Right atrium auricular region (tissue), 2 donors: ENCODE measurements around the gene MTMR11. TPM values are rescaled to one million over a fixed set of nuclear protein-coding genes. Genes with fewer than 3 reads are reported as not detected.

Experiments used
- DNase-seq: peaks from one replicate; pipeline ENCODE4 v3.0.0-alpha.2; 2019; ENCODE audit warnings: low spot score
- H3K27ac ChIP-seq, 2 donors: fragments of 200-600 bp; sonication (generic); 1 replicate in 1 of 2; 2 replicates in 1 of 2; pipeline ENCODE4 v1.5.1; 2016 to 2019
- H3K27me3 ChIP-seq, 2 donors: fragments of 200-600 bp; sonication (generic); one replicate each; pipeline versions ENCODE4 v1.5.1 to v1.6.0; 2017 to 2019
- H3K36me3 ChIP-seq: fragments of 200-600 bp; sonication (generic); one replicate; pipeline ENCODE4 v1.5.1; 2016
- H3K4me1 ChIP-seq, 2 donors: fragments of 200-600 bp; sonication (generic); one replicate each; pipeline versions ENCODE4 v1.5.1 to v1.6.0; 2017 to 2019
- H3K4me3 ChIP-seq, 2 donors: fragments of 200-600 bp; sonication (generic); 1 replicate in 1 of 2; 2 replicates in 1 of 2; pipeline ENCODE4 v1.5.1; 2017 to 2019; ENCODE audit warnings: mild to moderate bottlenecking in 1 of 2, moderate library complexity in 1 of 2
- H3K9me3 ChIP-seq, 2 donors: fragments of 200-600 bp; sonication (generic); one replicate each; pipeline ENCODE4 v1.5.1; 2019
- CTCF ChIP-seq, 2 donors: fragments of 200-600 bp; sonication (generic); IDR thresholded peaks; one replicate each; pipeline ENCODE4 v1.5.1; 2019; ENCODE audit warnings: antibody characterized with exemption in 2 of 2
- total RNA-seq, 2 donors: library from RNA; depleted of rRNA; stranded (reverse); fragments of >200 nt; gene quantifications; one replicate each; pipeline ENCODE4 v1.1.0, GENCODE V29; 2016

Gene MTMR11
- total RNA-seq, 2 donors from 2014 or later: 1.6 to 9.6 TPM

GRCh38 chr1:149923626-149924025 is 13.1 kb downstream of the MTMR11 start:
- DNase-seq: no peak
- no peak overlapping the region for H3K4me3 ChIP-seq
- no peak for TF ChIP-seq CTCF (IDR thresholded peaks at IDR 0.05)
- peaks cover 44% of the 10 kb centered on the region for H3K36me3 ChIP-seq
- peaks cover 0 to 24% of the 10 kb centered on the region in 2 donors for H3K4me1 ChIP-seq
- H3K9me3 ChIP-seq: no peaks in the 10 kb centered on the region
- H3K27me3 ChIP-seq: no peaks in the 10 kb centered on the region
- H3K27ac ChIP-seq: no peak overlapping the region

GRCh38 chr1:149917571-149918144 is 19.0 kb downstream of the MTMR11 start, which contains the start of gene SV2A:
TSS of gene SV2A (minus strand) at chr1:149917844. CDS start at chr1:149913840, 4,004 bp downstream.
- H3K27me3 ChIP-seq: no peaks in the 10 kb centered on the region
- no peak for TF ChIP-seq CTCF (IDR thresholded peaks at IDR 0.05)
- DNase-seq: no peak
- H3K9me3 ChIP-seq: no peaks in the 10 kb centered on the region
- H3K4me3 ChIP-seq: peak within 1 kb of the TSS; percentile 52 to 56
- H3K4me1 ChIP-seq: peaks cover 0 to 15% of the 10 kb centered on the region in 2 donors
- peak within 1 kb of the TSS in 1 of 2 donors; percentile 21 for H3K27ac ChIP-seq
- H3K36me3 ChIP-seq: peaks cover 3% of the 10 kb centered on the region

GRCh38 chr1:149916898-149917252 is 19.8 kb downstream of the MTMR11 start:
- TF ChIP-seq CTCF (IDR thresholded peaks at IDR 0.05): no peak
- Histone ChIP-seq H3K36me3 (no peaks in the 10 kb centered on the region), H3K4me1 (peaks cover 0 to 15% of the 10 kb centered on the region in 2 donors), H3K4me3 (peak overlapping the region; percentile 52 to 56), H3K27me3 (no peaks in the 10 kb centered on the region), H3K9me3 (no peaks in the 10 kb centered on the region), H3K27ac (no peak overlapping the region)
- no peak for DNase-seq

- no peaks in the 10 kb centered on the region for H3K27me3 ChIP-seq
- H3K36me3 ChIP-seq: no peaks in the 10 kb centered on the region
- peak overlapping the region in 1 of 2 donors; percentile 56 for H3K4me3 ChIP-seq
- no peak for TF ChIP-seq CTCF (IDR thresholded peaks at IDR 0.05)
- DNase-seq: no peak
- no peak overlapping the region for H3K27ac ChIP-seq
- no peaks in the 10 kb centered on the region for H3K9me3 ChIP-seq
- H3K4me1 ChIP-seq: peaks cover 0 to 15% of the 10 kb centered on the region in 2 donors
Observed at GRCh38 chr1:149916193-149916897, 20.3 kb downstream of the MTMR11 start.

GRCh38 chr1:149915429-149916192 is 21.1 kb downstream of the MTMR11 start:
- H3K36me3 ChIP-seq: no peaks in the 10 kb centered on the region
- no peak overlapping the region for H3K27ac ChIP-seq
- TF ChIP-seq CTCF (IDR thresholded peaks at IDR 0.05): no peak
- no peak for DNase-seq
- H3K4me3 ChIP-seq: no peak overlapping the region
- no peaks in the 10 kb centered on the region for H3K27me3 ChIP-seq
- H3K4me1 ChIP-seq: peaks cover 0 to 15% of the 10 kb centered on the region in 2 donors
- no peaks in the 10 kb centered on the region for H3K9me3 ChIP-seq
